CD4-positive, alpha-beta T cell (primary cell): ENCODE measurements around the gene RAX. TPM values are rescaled to one million over a fixed set of nuclear protein-coding genes. Genes with fewer than 3 reads are reported as not detected.

Experiments used
- ATAC-seq: fragments of 200-7000 bp; cut with Tn5 transposase; one replicate; pipeline ENCODE4 v1.10.0; 2022; ENCODE audit warnings: mild to moderate bottlenecking; ENCODE audit not compliant: poor library complexity
- CTCF ChIA-PET: fragments of 350-600 bp; sonication (Branson Sonifier 250); formaldehyde crosslinking; loops from one replicate; lab custom pipeline; 2021; ENCODE audit warnings: antibody characterized with exemption, inconsistent platforms; lab: Charles Lee
- POLR2A ChIA-PET: fragments of 350-600 bp; sonication (Branson Sonifier 250); formaldehyde crosslinking; loops from one replicate; lab custom pipeline; 2021; ENCODE audit warnings: antibody characterized with exemption, inconsistent platforms; lab: Charles Lee
- DNase-seq, 14 experiments: peaks; one replicate each; pipeline ENCODE4 v3.0.0-alpha.2; 2013 to 2020; ENCODE audit warnings: mixed read lengths in 2 of 14
- H3K27ac ChIP-seq, 2 donors: one replicate each; pipeline versions ENCODE4 v1.5.1 to v1.7.0; 2013; ENCODE audit warnings: low read length in 2 of 2, low read depth in 1 of 2, mild to moderate bottlenecking in 1 of 2
- H3K27me3 ChIP-seq, 2 experiments: 1 replicate in 1 of 2; 2 replicates in 1 of 2; pipeline versions ENCODE4 v1.6.1 to v1.7.0; 2013; ENCODE audit warnings: low read length in 2 of 2, control low read depth in 1 of 2, mild to moderate bottlenecking in 1 of 2, moderate library complexity in 1 of 2; ENCODE audit not compliant: insufficient read depth in 2 of 2, control insufficient read depth in 1 of 2
- H3K36me3 ChIP-seq: one replicate; pipeline ENCODE4 v1.6.1; 2013; ENCODE audit warnings: low read length, control low read depth; ENCODE audit not compliant: insufficient read depth
- H3K4me1 ChIP-seq: one replicate; pipeline ENCODE4 v1.6.1; 2013; ENCODE audit warnings: low read length, control low read depth; ENCODE audit not compliant: insufficient read depth
- H3K4me3 ChIP-seq: one replicate; pipeline ENCODE4 v1.5.1; 2013; ENCODE audit warnings: mild to moderate bottlenecking, low read length, moderate library complexity
- H3K9me3 ChIP-seq, 2 experiments: 1 replicate in 1 of 2; 2 replicates in 1 of 2; pipeline versions ENCODE4 v1.6.1 to v1.7.0; 2013; ENCODE audit warnings: low read length in 2 of 2, mild to moderate bottlenecking in 2 of 2, control low read depth in 1 of 2, moderate library complexity in 1 of 2; ENCODE audit not compliant: control insufficient read depth in 1 of 2, insufficient read depth in 1 of 2
- H3K27ac Mint-ChIP-seq: one replicate; pipeline ENCODE4 v1.8.0; 2020; ENCODE audit warnings: mixed read lengths
- H3K27me3 Mint-ChIP-seq: one replicate; pipeline ENCODE4 v1.8.0; 2021; ENCODE audit warnings: mixed read lengths
- H3K36me3 Mint-ChIP-seq: one replicate; pipeline ENCODE4 v1.8.0; 2021; ENCODE audit warnings: low read depth, mixed read lengths
- H3K4me1 Mint-ChIP-seq: one replicate; pipeline ENCODE4 v1.8.0; 2021; ENCODE audit warnings: low read depth, mixed read lengths
- H3K4me3 Mint-ChIP-seq: one replicate; pipeline ENCODE4 v1.8.0; 2020; ENCODE audit warnings: mild to moderate bottlenecking, mixed read lengths
- H3K9me3 Mint-ChIP-seq: one replicate; pipeline ENCODE4 v1.8.0; 2020; ENCODE audit warnings: mixed read lengths
- intact Hi-C, 2 experiments: fragments of 100-400 bp; cut with DNase I in 1 of 2; cut with micrococcal nuclease in 1 of 2; formaldehyde crosslinking; loops; one replicate each; pipeline versions ENCODE4 v1.15.1 to v1.9.0; 2023 to 2025; cut with DNase I, micrococcal nuclease
- total RNA-seq, 174 experiments: library from RNA in 2 of 174; stranded (reverse) in 2 of 174; gene quantifications; one replicate each; pipeline ENCODE4 v1.2.3 and lab custom pipeline; 2021 to 2026
- TF ChIP-seq, protein P1 (sequence below): fragments of 200-600 bp; IDR thresholded peaks from one replicate; pipeline ENCODE4 v1.8.0; 2022; ENCODE audit warnings: antibody characterized with exemption, mild to moderate bottlenecking

RAX gene
- total RNA-seq, 2 experiments from 2014 or later, result not detected

- no peak overlapping the region for H3K4me3 ChIP-seq
- no peak overlapping the region for H3K27ac ChIP-seq
- POLR2A ChIA-PET, result no interaction called here
- Mint-ChIP-seq H3K9me3 (no peaks in the 10 kb centered on the region), H3K27me3 (peaks cover 81% of the 10 kb centered on the region), H3K27ac (no peak overlapping the region), H3K4me3 (no peak overlapping the region), H3K36me3 (no peaks in the 10 kb centered on the region), H3K4me1 (peaks cover 7% of the 10 kb centered on the region)
- H3K4me1 ChIP-seq, result peaks cover 23% of the 10 kb centered on the region
- no peaks in the 10 kb centered on the region for H3K36me3 ChIP-seq
- ATAC-seq (no peak), DNase-seq (no peak)
- CTCF ChIA-PET, result no interaction called here
- intact Hi-C loops, result no loop called here
- H3K9me3 ChIP-seq, result peaks cover 0 to 16% of the 10 kb centered on the region in 2 experiments
- H3K27me3 ChIP-seq, result peaks cover 67 to 87% of the 10 kb centered on the region in 2 experiments
- TF ChIP-seq, protein P1, sequence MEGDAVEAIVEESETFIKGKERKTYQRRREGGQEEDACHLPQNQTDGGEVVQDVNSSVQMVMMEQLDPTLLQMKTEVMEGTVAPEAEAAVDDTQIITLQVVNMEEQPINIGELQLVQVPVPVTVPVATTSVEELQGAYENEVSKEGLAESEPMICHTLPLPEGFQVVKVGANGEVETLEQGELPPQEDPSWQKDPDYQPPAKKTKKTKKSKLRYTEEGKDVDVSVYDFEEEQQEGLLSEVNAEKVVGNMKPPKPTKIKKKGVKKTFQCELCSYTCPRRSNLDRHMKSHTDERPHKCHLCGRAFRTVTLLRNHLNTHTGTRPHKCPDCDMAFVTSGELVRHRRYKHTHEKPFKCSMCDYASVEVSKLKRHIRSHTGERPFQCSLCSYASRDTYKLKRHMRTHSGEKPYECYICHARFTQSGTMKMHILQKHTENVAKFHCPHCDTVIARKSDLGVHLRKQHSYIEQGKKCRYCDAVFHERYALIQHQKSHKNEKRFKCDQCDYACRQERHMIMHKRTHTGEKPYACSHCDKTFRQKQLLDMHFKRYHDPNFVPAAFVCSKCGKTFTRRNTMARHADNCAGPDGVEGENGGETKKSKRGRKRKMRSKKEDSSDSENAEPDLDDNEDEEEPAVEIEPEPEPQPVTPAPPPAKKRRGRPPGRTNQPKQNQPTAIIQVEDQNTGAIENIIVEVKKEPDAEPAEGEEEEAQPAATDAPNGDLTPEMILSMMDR, result no peak
Measured at GRCh38 chr18:59276047-59276446, 2.8 kb upstream of the RAX start.

- intact Hi-C loops, result no loop called here
- peaks cover 81% of the 10 kb centered on the region for H3K27me3 Mint-ChIP-seq
- Histone ChIP-seq H3K36me3 (no peaks in the 10 kb centered on the region), H3K9me3 (peaks cover 0 to 16% of the 10 kb centered on the region in 2 experiments), H3K4me3 (no peak overlapping the region), H3K27ac (no peak overlapping the region), H3K27me3 (peaks cover 72 to 87% of the 10 kb centered on the region in 2 experiments), H3K4me1 (peaks cover 23% of the 10 kb centered on the region)
- H3K4me1 Mint-ChIP-seq, result peaks cover 12% of the 10 kb centered on the region
- CTCF ChIA-PET, result no interaction called here
- no peak overlapping the region for H3K27ac Mint-ChIP-seq
- TF ChIP-seq, protein P1, result no peak
- no peak for DNase-seq
- POLR2A ChIA-PET, result no interaction called here
- H3K36me3 Mint-ChIP-seq, result no peaks in the 10 kb centered on the region
- no peak for ATAC-seq
- H3K9me3 Mint-ChIP-seq, result no peaks in the 10 kb centered on the region
- H3K4me3 Mint-ChIP-seq, result no peak overlapping the region
Measured at GRCh38 chr18:59275406-59275949, 2.2 kb upstream of the RAX start.

- peaks cover 23% of the 10 kb centered on the region for H3K4me1 ChIP-seq
- Mint-ChIP-seq H3K4me3 (peak overlapping the region; percentile 2), H3K27ac (no peak overlapping the region), H3K27me3 (peaks cover 83% of the 10 kb centered on the region), H3K4me1 (peaks cover 20% of the 10 kb centered on the region), H3K36me3 (no peaks in the 10 kb centered on the region), H3K9me3 (no peaks in the 10 kb centered on the region)
- H3K36me3 ChIP-seq, result no peaks in the 10 kb centered on the region
- CTCF ChIA-PET, result no interaction called here
- POLR2A ChIA-PET, result no interaction called here
- H3K4me3 ChIP-seq, result no peak overlapping the region
- no peak overlapping the region for H3K27ac ChIP-seq
- intact Hi-C loops, result no loop called here
- DNase-seq (no peak), ATAC-seq (no peak)
- H3K27me3 ChIP-seq, result peaks cover 74 to 88% of the 10 kb centered on the region in 2 experiments
- TF ChIP-seq, protein P1, result no peak
- peaks cover 0 to 16% of the 10 kb centered on the region in 2 experiments for H3K9me3 ChIP-seq
Measured at GRCh38 chr18:59274533-59274928, 1.3 kb upstream of the RAX start.
